ENCODE results near the gene TRMT2B. TPM values are rescaled to one million over a fixed set of nuclear protein-coding genes. Genes with fewer than 3 reads are reported as not detected.

The TRMT2B gene
- 12.1 and 14.4 TPM in 2 replicates for total RNA-seq

GRCh38 chrX:101051549-101052302, at the start of gene TRMT2B:
TRMT2B (minus strand) TSS chrX:101052111; CDS start chrX:101042289, 9,822 bp downstream.

GRCh38 chrX:101097546-101098453, 45.9 kb upstream of the TRMT2B start, which contains the start of gene CENPI:
CENPI (plus strand) TSS chrX:101098204; CDS start chrX:101101071, 2,867 bp downstream.

GRCh38 chrX:101078716-101079598, 27.0 kb upstream of the TRMT2B start, which contains the start of gene TMEM35A:
TMEM35A (plus strand) TSS chrX:101078879; CDS start chrX:101079003, 124 bp downstream.

GRCh38 chrX:100969408-100969807, 82.5 kb downstream of the TRMT2B start, which contains the start of gene ARL13A:
ARL13A (plus strand) TSS chrX:100969708; CDS start chrX:100973690, 3,982 bp downstream.

Other genes with a start within 250 kb of the TRMT2B start
- gene CSTF2, start 231.7 kb downstream of the TRMT2B start, total RNA-seq: 16.4 and 26.8 TPM in 2 replicates
- gene NOX1, start 177.8 kb downstream of the TRMT2B start, total RNA-seq: not detected in 2 replicates
- 0.08 and 0.16 TPM in 2 replicates for gene XKRX, start 123.2 kb downstream of the TRMT2B start, total RNA-seq
- not detected in 2 replicates for gene ARL13A, start 82.4 kb downstream of the TRMT2B start, total RNA-seq
- gene TMEM35A, start 26.8 kb upstream of the TRMT2B start, total RNA-seq: not detected in 2 replicates
- gene CENPI, start 46.1 kb upstream of the TRMT2B start, total RNA-seq: 9.1 and 14.7 TPM in 2 replicates
- 0.08 and 0.11 TPM in 2 replicates for gene DRP2, start 167.7 kb upstream of the TRMT2B start, total RNA-seq
- gene TAF7L, start 239.2 kb upstream of the TRMT2B start, total RNA-seq: not detected in 2 replicates